GM23338 (cell line): ENCODE measurements around the gene FBXO2. TPM values are rescaled to one million over a fixed set of nuclear protein-coding genes. Genes with fewer than 3 reads are reported as not detected.
A peak's percentile ranks its signal among the peaks of the same experiment; 100 is the strongest.

Experiments
- ATAC-seq: fragments of 200-7000 bp; cut with Tn5 transposase; 3 replicates; pipeline ENCODE4 v1.9.1; 2020
- DNase-seq: peaks from one replicate; pipeline ENCODE4 v3.0.0-alpha.2; 2015; ENCODE audit warnings: low spot score
- H2AFZ ChIP-seq: fragments of 200-600 bp; sonication (generic); 2 replicates; pipeline ENCODE4 v1.8.0; 2016; ENCODE audit warnings: antibody characterized with exemption, mild to moderate bottlenecking, moderate library complexity
- H3F3A ChIP-seq: fragments of 200-600 bp; sonication (generic); replicated peaks from 2 replicates; pipeline ENCODE4 v1.8.0; 2017; ENCODE audit warnings: antibody characterized with exemption, mixed run types, low read depth
- H3K27ac ChIP-seq: fragments of 200-600 bp; sonication (generic); 2 replicates; pipeline ENCODE4 v1.6.1; 2016; ENCODE audit warnings: low read depth
- H3K27me3 ChIP-seq: fragments of 200-600 bp; sonication (generic); 2 replicates; pipeline ENCODE4 v1.8.0; 2016; ENCODE audit warnings: mild to moderate bottlenecking, mixed run types, moderate library complexity; ENCODE audit not compliant: insufficient read depth
- H3K36me3 ChIP-seq: fragments of 200-600 bp; sonication (generic); 2 replicates; pipeline ENCODE4 v1.8.0; 2016; ENCODE audit warnings: mild to moderate bottlenecking; ENCODE audit not compliant: insufficient read depth
- H3K4me1 ChIP-seq: fragments of 200-600 bp; sonication (generic); 2 replicates; pipeline ENCODE4 v1.8.0; 2016; ENCODE audit warnings: mild to moderate bottlenecking, moderate library complexity; ENCODE audit not compliant: insufficient read depth
- H3K4me2 ChIP-seq: fragments of 200-600 bp; sonication (generic); 2 replicates; pipeline ENCODE4 v1.7.1; 2017; ENCODE audit warnings: mixed run types
- H3K4me3 ChIP-seq: fragments of 200-600 bp; sonication (generic); 2 replicates; pipeline ENCODE4 v1.6.1; 2016; ENCODE audit warnings: mixed run types
- H3K79me2 ChIP-seq: fragments of 200-600 bp; sonication (generic); replicated peaks from 2 replicates; pipeline ENCODE4 v1.8.0; 2017; ENCODE audit warnings: mild to moderate bottlenecking; ENCODE audit not compliant: insufficient read depth
- H3K9me2 ChIP-seq: fragments of 200-600 bp; sonication (generic); 2 replicates; pipeline ENCODE4 v1.8.0; 2017; ENCODE audit not compliant: insufficient read depth
- H4K20me1 ChIP-seq: fragments of 200-600 bp; sonication (generic); replicated peaks from 2 replicates; pipeline ENCODE4 v1.8.0; 2017; ENCODE audit warnings: mild to moderate bottlenecking; ENCODE audit not compliant: insufficient read depth
- H3K27ac Mint-ChIP-seq: 2 replicates; pipeline ENCODE4 v1.8.0; 2020; ENCODE audit warnings: inconsistent platforms, mild to moderate bottlenecking, moderate library complexity, mixed read lengths
- H3K27me3 Mint-ChIP-seq: 3 replicates; pipeline ENCODE4 v1.8.0; 2022; ENCODE audit warnings: low read depth, mild to moderate bottlenecking, moderate library complexity, mixed read lengths, inconsistent platforms; ENCODE audit not compliant: insufficient read depth, poor library complexity
- H3K36me3 Mint-ChIP-seq: 3 replicates; pipeline ENCODE4 v1.8.0; 2021; ENCODE audit warnings: low read depth, mild to moderate bottlenecking, inconsistent platforms, moderate library complexity, mixed read lengths
- H3K4me1 Mint-ChIP-seq: 3 replicates; pipeline ENCODE4 v1.8.0; 2020; ENCODE audit warnings: mild to moderate bottlenecking, inconsistent platforms, mixed read lengths
- H3K4me3 Mint-ChIP-seq: 3 replicates; pipeline ENCODE4 v1.8.0; 2021; ENCODE audit warnings: moderate library complexity, mild to moderate bottlenecking, inconsistent platforms, mixed read lengths
- H3K9me3 Mint-ChIP-seq: 3 replicates; pipeline ENCODE4 v1.8.0; 2020; ENCODE audit warnings: moderate library complexity, mild to moderate bottlenecking, inconsistent platforms, mixed read lengths
- CTCF ChIP-seq, 2 experiments: fragments of 200-600 bp in 1 of 2; sonication (generic) in 1 of 2; conservative IDR thresholded peaks; 2 replicates each; pipeline versions ENCODE4 v1.5.1 to v1.6.1; 2016 to 2017; ENCODE audit warnings: antibody characterized with exemption in 2 of 2, low read depth in 2 of 2, mild to moderate bottlenecking in 2 of 2, moderate library complexity in 1 of 2
- ETS1 ChIP-seq: IDR thresholded peaks from 2 replicates; pipeline ENCODE4 v1.6.1; 2016; ENCODE audit warnings: antibody characterized with exemption
- EZH2 ChIP-seq: fragments of 200-600 bp; sonication (generic); IDR thresholded peaks from one replicate; pipeline ENCODE4 v1.8.0; 2017; ENCODE audit warnings: antibody characterized with exemption, mild to moderate bottlenecking, low read depth; ENCODE audit not compliant: unreplicated experiment
- JUNB ChIP-seq: IDR thresholded peaks from one replicate; pipeline ENCODE4 v1.6.1; 2016; ENCODE audit warnings: antibody characterized with exemption; ENCODE audit not compliant: unreplicated experiment
- NANOG ChIP-seq: IDR thresholded peaks from 2 replicates; pipeline ENCODE4 v1.6.1; 2016; ENCODE audit warnings: antibody characterized with exemption, borderline replicate concordance
- POLR2AphosphoS5 ChIP-seq: IDR thresholded peaks from 2 replicates; pipeline ENCODE4 v1.6.1; 2016; ENCODE audit warnings: antibody characterized with exemption, low read depth
- STAT1 ChIP-seq: IDR thresholded peaks from one replicate; pipeline ENCODE4 v1.6.1; 2016; ENCODE audit warnings: antibody characterized with exemption; ENCODE audit not compliant: unreplicated experiment
- ZNF331 ChIP-seq: fragments of 250-450 bp; sonication (Bioruptor Pico); IDR thresholded peaks from 2 replicates; pipeline ENCODE4 v1.5.0; 2020; ENCODE audit warnings: low read depth, mild to moderate bottlenecking, moderate library complexity
- polyA plus RNA-seq: library from polyadenylated mRNA; unstranded; fragments of >200 nt; fragmentation: Nextera tagmentation; extraction: Ambion mirVana; gene quantifications from 2 replicates; pipeline ENCODE4 v1.2.1, GENCODE V29; 2016
- total RNA-seq: library from RNA; depleted of rRNA; stranded (reverse); fragments of >200 nt; shearing (Covaris generic); gene quantifications from 2 replicates; pipeline ENCODE4 v1.2.3, GENCODE V29; 2014

The FBXO2 gene
- total and polyA plus RNA-seq, 2 experiments from 2014 or later: 44.4 to 84.6 TPM

GRCh38 chr1:11651017-11651416 lies 3.2 kb downstream of the FBXO2 start:
- H3K4me1 Mint-ChIP-seq: peaks cover 44% of the 10 kb centered on the region
- H3K9me2 ChIP-seq: no peaks in the 10 kb centered on the region
- H3K4me3 Mint-ChIP-seq: peak overlapping the region; percentile 63
- peaks cover 20% of the 10 kb centered on the region for H3K79me2 ChIP-seq
- H3K36me3 Mint-ChIP-seq: peaks cover 3% of the 10 kb centered on the region; the same call in 2 of the 3 replicates
- H3K9me3 Mint-ChIP-seq: no peaks in the 10 kb centered on the region; the same call in 2 of the 3 replicates
- peaks cover 37% of the 10 kb centered on the region for H3K4me1 ChIP-seq
- H2AFZ ChIP-seq: no peak overlapping the region
- H3K27me3 Mint-ChIP-seq: peaks cover 28% of the 10 kb centered on the region
- peak overlapping the region; percentile 43 for H3K4me3 ChIP-seq
- TF ChIP-seq NANOG (no peak), ZNF331 (no peak), EZH2 (no peak), STAT1 (no peak), JUNB (no peak), POLR2AphosphoS5 (no peak), ETS1 (no peak)
- H3K36me3 ChIP-seq: no peaks in the 10 kb centered on the region
- ATAC-seq (no peak), DNase-seq (no peak)
- no peaks in the 10 kb centered on the region for H3K27me3 ChIP-seq
- peaks cover 6% of the 10 kb centered on the region; the same call in 1 of the 2 replicates for H4K20me1 ChIP-seq
- no peak overlapping the region for H3K27ac ChIP-seq
- H3K4me2 ChIP-seq: peak overlapping the region; percentile 76
- H3K27ac Mint-ChIP-seq: no peak overlapping the region
- peaks cover 21% of the 10 kb centered on the region for H3F3A ChIP-seq

- ATAC-seq: peak; percentile 16
- peak overlapping the region; percentile 63 for H3K4me3 Mint-ChIP-seq
- peak overlapping the region; percentile 43 for H3K4me3 ChIP-seq
Measured at GRCh38 chr1:11650331-11650991, 3.8 kb downstream of the FBXO2 start.

More at GRCh38 chr1:11650331-11650991, 3.8 kb downstream of the FBXO2 start:
- Histone ChIP-seq H4K20me1 (peaks cover 4% of the 10 kb centered on the region; the same call in 1 of the 2 replicates), H3K27me3 (no peaks in the 10 kb centered on the region), H3K9me2 (no peaks in the 10 kb centered on the region), H3K79me2 (peaks cover 20% of the 10 kb centered on the region), H3K4me2 (peak overlapping the region; percentile 76), H2AFZ (no peak overlapping the region), H3K27ac (no peak overlapping the region), H3K36me3 (no peaks in the 10 kb centered on the region), H3F3A (peaks cover 15% of the 10 kb centered on the region), H3K4me1 (peaks cover 32% of the 10 kb centered on the region)
- H3K27ac Mint-ChIP-seq: no peak overlapping the region
- no peaks in the 10 kb centered on the region; the same call in 2 of the 3 replicates for H3K36me3 Mint-ChIP-seq
- no peak for TF ChIP-seq STAT1
- peak; percentile 36 to 74 for TF ChIP-seq CTCF (conservative IDR thresholded peaks at IDR 0.05; ENCODE audit: low read depth in 2 of 2)
- no peaks in the 10 kb centered on the region; the same call in 2 of the 3 replicates for H3K9me3 Mint-ChIP-seq
- peak; percentile 84 for DNase-seq
- H3K27me3 Mint-ChIP-seq: peaks cover 28% of the 10 kb centered on the region
- peaks cover 38% of the 10 kb centered on the region for H3K4me1 Mint-ChIP-seq
